K562 (cell line): Measurements from ENCODE around the gene IPP. TPM values are rescaled to one million over a fixed set of nuclear protein-coding genes. Genes with fewer than 3 reads are reported as not detected.

ENCODE experiments used
- ATAC-seq: fragments of 200-7000 bp; cut with Tn5 transposase; 3 replicates; pipeline ENCODE4 v1.9.1; 2020; ENCODE audit warnings: moderate library complexity
- BruUV-seq: library from RNA; stranded (reverse); fragments of 400-500 nt; replicated peaks from 2 replicates; lab custom pipeline; 2021; lab: Mats Ljungman, UMichigan
- CTCF ChIA-PET: fragments of 300-600 bp; formaldehyde crosslinking; extraction: SDS; loops from one replicate; lab custom pipeline; 2021; ENCODE audit warnings: low intra/inter-chr PET ratio; lab: Yijun Ruan, JAX
- POLR2A ChIA-PET: fragments of 300-600, 350-650 bp; sonication (Branson Sonifier 250); formaldehyde crosslinking; extraction: SDS; loops from one replicate; lab custom pipeline; 2021; ENCODE audit warnings: antibody characterized with exemption, inconsistent platforms; lab: Yijun Ruan, JAX
- DNase-seq, 4 experiments: peaks; one replicate each; pipeline versions ENCODE4 v3.0.0 to v3.0.0-alpha.2; 2011 to 2018; ENCODE audit warnings: low spot score in 3 of 4, mixed read lengths in 3 of 4; ENCODE audit errors: extremely low read depth in 1 of 4
- FAIRE-seq: peaks from 2 replicates; lab custom pipeline; 2011; peaks lifted over from hg19 to GRCh38; lab: Jason Lieb, UNC
- H2AFZ ChIP-seq: 2 replicates; pipeline ENCODE4 v1.6.0; 2011; ENCODE audit warnings: low read depth, low read length, control low read depth, inconsistent platforms
- H3K27ac ChIP-seq: fragments of 200-600 bp; 3 replicates; pipeline ENCODE4 v1.8.0; 2011; ENCODE audit warnings: low read depth, mild to moderate bottlenecking, control low read depth, inconsistent platforms, low read length, moderate library complexity, mixed read lengths; ENCODE audit errors: extremely low read depth
- H3K27me3 ChIP-seq, 2 experiments: fragments of 300-600 bp in 1 of 2; 2 replicates in 1 of 2; 3 replicates in 1 of 2; pipeline versions ENCODE4 v1.6.0 to v1.8.0; 2011; ENCODE audit warnings: inconsistent platforms in 2 of 2, low read length in 2 of 2, mild to moderate bottlenecking in 1 of 2, mixed read lengths in 1 of 2, moderate library complexity in 1 of 2; ENCODE audit not compliant: control insufficient read depth in 2 of 2, insufficient read depth in 2 of 2
- H3K36me3 ChIP-seq: fragments of 300-600 bp; 3 replicates; pipeline ENCODE4 v1.8.0; 2011; ENCODE audit warnings: mild to moderate bottlenecking, low read length, inconsistent platforms; ENCODE audit not compliant: control insufficient read depth, insufficient read depth
- H3K4me1 ChIP-seq, 2 experiments: fragments of 200-600 bp in 1 of 2; replicated peaks in 1 of 2; 2 replicates in 1 of 2; 3 replicates in 1 of 2; pipeline versions ENCODE4 v1.5.1 to v1.8.0; 2011; ENCODE audit warnings: inconsistent platforms in 2 of 2, low read length in 2 of 2, mild to moderate bottlenecking in 1 of 2, mixed read lengths in 1 of 2, moderate library complexity in 1 of 2; ENCODE audit not compliant: control insufficient read depth in 2 of 2, insufficient read depth in 2 of 2
- H3K4me2 ChIP-seq: 2 replicates; pipeline ENCODE4 v1.6.1; 2011; ENCODE audit warnings: low read length, control low read depth, inconsistent platforms, mixed read lengths; ENCODE audit not compliant: insufficient read depth
- H3K4me3 ChIP-seq: fragments of 200-600 bp; sonication (generic), shearing (Covaris generic); 2 replicates; pipeline ENCODE4 v1.5.1; 2016; ENCODE audit warnings: control low read depth, inconsistent platforms
- H3K79me2 ChIP-seq: fragments of 200-600 bp; 3 replicates; pipeline ENCODE4 v1.8.0; 2011; ENCODE audit warnings: low read length, inconsistent platforms; ENCODE audit not compliant: control insufficient read depth, insufficient read depth
- H3K9ac ChIP-seq, 2 experiments: 2 replicates each; pipeline versions ENCODE4 v1.6.0 to v1.6.1; 2011; ENCODE audit warnings: low read depth in 2 of 2, low read length in 2 of 2, control low read depth in 1 of 2, inconsistent platforms in 1 of 2, mild to moderate bottlenecking in 1 of 2, mixed read lengths in 1 of 2; ENCODE audit not compliant: insufficient read depth in 1 of 2
- H3K9me1 ChIP-seq: one replicate; pipeline ENCODE4 v1.6.0; 2011; ENCODE audit warnings: inconsistent platforms, mild to moderate bottlenecking, low read length, moderate library complexity; ENCODE audit not compliant: control insufficient read depth, insufficient read depth
- H3K9me3 ChIP-seq: replicated peaks from 2 replicates; pipeline ENCODE4 v1.5.1; 2011; ENCODE audit warnings: low read depth, low read length, inconsistent platforms; ENCODE audit not compliant: control insufficient read depth, insufficient read depth
- H4K20me1 ChIP-seq: replicated peaks from 2 replicates; pipeline ENCODE4 v1.6.1; 2011; ENCODE audit warnings: low read length, inconsistent platforms, mixed read lengths; ENCODE audit not compliant: control insufficient read depth, insufficient read depth
- ATF3 ChIP-seq, 2 experiments: fragments of 450-650 bp in 1 of 2; sonication (generic) in 1 of 2; formaldehyde crosslinking in 1 of 2; IDR thresholded peaks in 1 of 2; conservative IDR thresholded peaks in 1 of 2; 2 replicates each; pipeline versions ENCODE4 v1.6.1 to v1.8.1; 2016 to 2023; ENCODE audit warnings: mild to moderate bottlenecking in 2 of 2, moderate library complexity in 2 of 2, inconsistent platforms in 1 of 2, missing genetic modification reagents in 1 of 2
- ATF7 ChIP-seq: fragments of 450-650 bp; IDR thresholded peaks from 2 replicates; pipeline ENCODE4 v1.7.1; 2014; ENCODE audit warnings: mild to moderate bottlenecking, moderate library complexity
- C11orf30 ChIP-seq: fragments of 450-650 bp; IDR thresholded peaks from 2 replicates; pipeline ENCODE4 v1.6.1; 2016; ENCODE audit warnings: low read depth, mild to moderate bottlenecking
- CEBPG ChIP-seq, 3 experiments: fragments of 200-800 bp in 1 of 3; sonication (Bioruptor generic) in 1 of 3; sonication (generic) in 1 of 3; formaldehyde crosslinking in 1 of 3; IDR thresholded peaks in 2 of 3; conservative IDR thresholded peaks in 1 of 3; 2 replicates each; pipeline versions ENCODE4 v1.6.1 to v1.8.0; 2016 to 2022; ENCODE audit warnings: missing compliant biosample characterization in 2 of 3, missing genetic modification characterization in 2 of 3, mild to moderate bottlenecking in 1 of 3, missing genetic modification reagents in 1 of 3
- ETV5 ChIP-seq: sonication (generic); formaldehyde crosslinking; IDR thresholded peaks from 2 replicates; pipeline ENCODE4 v1.4.0; 2020; ENCODE audit warnings: low read depth, mild to moderate bottlenecking, missing genetic modification reagents
- FOXJ3 ChIP-seq: sonication (generic); formaldehyde crosslinking; IDR thresholded peaks from 2 replicates; pipeline ENCODE4 v1.4.0; 2020; ENCODE audit warnings: mild to moderate bottlenecking, missing genetic modification reagents
- GTF2A2 ChIP-seq: IDR thresholded peaks from 2 replicates; pipeline ENCODE4 v1.6.1; 2016; ENCODE audit warnings: mild to moderate bottlenecking, missing genetic modification characterization, missing compliant biosample characterization
- HDGF ChIP-seq: fragments of 450-650 bp; IDR thresholded peaks from 2 replicates; pipeline ENCODE4 v1.6.1; 2016
- HIVEP1 ChIP-seq: fragments of 250-450 bp; sonication (Bioruptor Pico); IDR thresholded peaks from 2 replicates; pipeline ENCODE4 v1.4.0; 2020; ENCODE audit warnings: mild to moderate bottlenecking
- IRF9 ChIP-seq: fragments of 450-650 bp; IDR thresholded peaks from 2 replicates; pipeline ENCODE4 v1.6.1; 2016; ENCODE audit warnings: missing biosample characterization, missing genetic modification characterization
- NCOA1 ChIP-seq: fragments of 450-650 bp; IDR thresholded peaks from 2 replicates; pipeline ENCODE4 v1.6.1; 2016; ENCODE audit warnings: low read depth
- NCOA2 ChIP-seq, 2 experiments: fragments of 450-650 bp; IDR thresholded peaks; 2 replicates each; pipeline ENCODE4 v1.6.1; 2018; ENCODE audit warnings: mild to moderate bottlenecking in 2 of 2, moderate library complexity in 1 of 2; ENCODE audit not compliant: partially characterized antibody in 2 of 2
- NFE2 ChIP-seq: IDR thresholded peaks from 2 replicates; pipeline ENCODE4 v1.6.1; 2014; ENCODE audit warnings: antibody characterized with exemption, low read depth
- RFX1 ChIP-seq: fragments of 450-650 bp; IDR thresholded peaks from 2 replicates; pipeline ENCODE4 v1.6.1; 2016; ENCODE audit warnings: mild to moderate bottlenecking, moderate library complexity
- SMARCB1 ChIP-seq: IDR thresholded peaks from 2 replicates; pipeline ENCODE4 v1.6.1; 2011; ENCODE audit warnings: improper control_type of control experiment, low read depth; ENCODE audit not compliant: insufficient read length
- TARDBP ChIP-seq: fragments of 450-650 bp; IDR thresholded peaks from 2 replicates; pipeline ENCODE4 v1.6.1; 2016
- TRIM24 ChIP-seq, 2 experiments: fragments of 450-650 bp; IDR thresholded peaks; 2 replicates each; pipeline ENCODE4 v1.6.1; 2016
- ZNF589 ChIP-seq: fragments of 200-800 bp; sonication (Bioruptor generic); IDR thresholded peaks from 2 replicates; pipeline ENCODE4 v1.6.1; 2016; ENCODE audit warnings: low read depth, missing genetic modification characterization, missing compliant biosample characterization
- WGBS: fragments of 100-300 bp; shearing (Covaris generic); methylation state at CpG from one replicate; pipeline ENCODE4 v1.1.6; 2016; ENCODE audit warnings: low coverage, mixed read lengths; ENCODE audit not compliant: insufficient coverage; ENCODE audit errors: missing lambda C conversion rate; 5-methylcytosine and 5-hydroxymethylcytosine counted together
- in situ Hi-C: fragments of 300-500 bp; cut with MboI; formaldehyde crosslinking; loops from 4 replicates; pipeline ENCODE4 v1.15.0; 2018; ENCODE audit warnings: inconsistent platforms, mixed read lengths
- intact Hi-C: fragments of 100-400 bp; cut with micrococcal nuclease; formaldehyde crosslinking; loops from 2 replicates; pipeline ENCODE4 v1.14.2; 2022
- polyA plus RNA-seq, 8 experiments: library from polyadenylated mRNA; depleted of rRNA in 4 of 8; stranded (reverse) in 5 of 8; unstranded in 3 of 8; fragments of >200 nt; fragmentation: Nextera tagmentation in 2 of 8; fragmentation: Illumina TruSeq in 1 of 8; extraction: Ambion mirVana in 2 of 8; extraction: Trizol in 1 of 8; gene quantifications; 2 replicates each; pipeline versions ENCODE4 v1.2.1 to v1.2.3, GENCODE V29; 2011 to 2014; ENCODE audit warnings: inconsistent platforms in 1 of 8, missing spikeins in 1 of 8
- total RNA-seq, 7 experiments: library from RNA; depleted of rRNA in 6 of 7; stranded (reverse); fragments of >200 nt in 6 of 7; fragmentation: Illumina TruSeq in 2 of 7; extraction: Trizol in 2 of 7; gene quantifications; 2 replicates each; pipeline versions ENCODE4 v1.2.1 to v1.2.3, GENCODE V29; 2011 to 2021; ENCODE audit warnings: low replicate concordance in 1 of 7
- TF ChIP-seq, protein P1 (sequence below): fragments of 450-650 bp; IDR thresholded peaks from 2 replicates; pipeline ENCODE4 v1.6.1; 2017; ENCODE audit warnings: mild to moderate bottlenecking, moderate library complexity
- TF ChIP-seq, protein P2 (sequence below), 2 experiments: fragments of 450-650 bp; conservative IDR thresholded peaks; 2 replicates each; pipeline ENCODE4 v1.6.1; 2017; ENCODE audit warnings: mild to moderate bottlenecking in 2 of 2, moderate library complexity in 2 of 2

Gene IPP
- total and polyA plus RNA-seq, 9 of the 15 experiments (the other 6 are each of a cell fraction or from before 2014, with no cell fraction given), result 6.9 to 15.1 (median 9.7) TPM

- ChIA-PET CTCF (no interaction called here), POLR2A (no interaction called here)
- 77% methylated on average over 3 of the region's 3 CpGs for whole genome bisulfite sequencing
- no peak overlapping the region for H2AFZ ChIP-seq
- no peaks in the 10 kb centered on the region for H4K20me1 ChIP-seq
- no peak for FAIRE-seq
- no peak overlapping the region for H3K9ac ChIP-seq
- no peak overlapping the region for H3K4me2 ChIP-seq
- peaks cover 0 to 8% of the 10 kb centered on the region in 2 experiments; a peak in 2 of 5 replicates for H3K4me1 ChIP-seq
- H3K27ac ChIP-seq, result peak overlapping the region; percentile 5; the same call in 1 of the 3 replicates
- no peaks in the 10 kb centered on the region for H3K9me1 ChIP-seq
- H3K36me3 ChIP-seq, result no peaks in the 10 kb centered on the region
- no peak for DNase-seq
- H3K79me2 ChIP-seq, result no peaks in the 10 kb centered on the region
- H3K27me3 ChIP-seq, result no peaks in the 10 kb centered on the region
- no TSS peak for BruUV-seq
- intact Hi-C loops (no loop called here), in situ Hi-C loops (no loop called here)
- peak; percentile 88 for ATAC-seq
- no peak overlapping the region for H3K4me3 ChIP-seq
- H3K9me3 ChIP-seq, result no peaks in the 10 kb centered on the region
- TF ChIP-seq, protein P1, sequence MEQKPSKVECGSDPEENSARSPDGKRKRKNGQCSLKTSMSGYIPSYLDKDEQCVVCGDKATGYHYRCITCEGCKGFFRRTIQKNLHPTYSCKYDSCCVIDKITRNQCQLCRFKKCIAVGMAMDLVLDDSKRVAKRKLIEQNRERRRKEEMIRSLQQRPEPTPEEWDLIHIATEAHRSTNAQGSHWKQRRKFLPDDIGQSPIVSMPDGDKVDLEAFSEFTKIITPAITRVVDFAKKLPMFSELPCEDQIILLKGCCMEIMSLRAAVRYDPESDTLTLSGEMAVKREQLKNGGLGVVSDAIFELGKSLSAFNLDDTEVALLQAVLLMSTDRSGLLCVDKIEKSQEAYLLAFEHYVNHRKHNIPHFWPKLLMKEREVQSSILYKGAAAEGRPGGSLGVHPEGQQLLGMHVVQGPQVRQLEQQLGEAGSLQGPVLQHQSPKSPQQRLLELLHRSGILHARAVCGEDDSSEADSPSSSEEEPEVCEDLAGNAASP, result no peak
- TF ChIP-seq NCOA1, result no peak
- no peak for TF ChIP-seq TARDBP
- TF ChIP-seq, protein P2, sequence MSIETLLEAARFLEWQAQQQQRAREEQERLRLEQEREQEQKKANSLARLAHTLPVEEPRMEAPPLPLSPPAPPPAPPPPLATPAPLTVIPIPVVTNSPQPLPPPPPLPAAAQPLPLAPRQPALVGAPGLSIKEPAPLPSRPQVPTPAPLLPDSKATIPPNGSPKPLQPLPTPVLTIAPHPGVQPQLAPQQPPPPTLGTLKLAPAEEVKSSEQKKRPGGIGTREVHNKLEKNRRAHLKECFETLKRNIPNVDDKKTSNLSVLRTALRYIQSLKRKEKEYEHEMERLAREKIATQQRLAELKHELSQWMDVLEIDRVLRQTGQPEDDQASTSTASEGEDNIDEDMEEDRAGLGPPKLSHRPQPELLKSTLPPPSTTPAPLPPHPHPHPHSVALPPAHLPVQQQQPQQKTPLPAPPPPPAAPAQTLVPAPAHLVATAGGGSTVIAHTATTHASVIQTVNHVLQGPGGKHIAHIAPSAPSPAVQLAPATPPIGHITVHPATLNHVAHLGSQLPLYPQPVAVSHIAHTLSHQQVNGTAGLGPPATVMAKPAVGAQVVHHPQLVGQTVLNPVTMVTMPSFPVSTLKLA (conservative IDR thresholded peaks at IDR 0.05), result peak in 1 of 2 experiments; percentile 16; a peak in 1 of 4 replicates
- TF ChIP-seq NCOA2 (IDR thresholded peaks at IDR 0.05; ENCODE audit: partially characterized antibody in 2 of 2), result peak in 1 of 2 experiments; percentile 30
- peak; percentile 32; the same call in 1 of the 2 replicates for TF ChIP-seq C11orf30
- peak; percentile 86 for TF ChIP-seq CEBPG (CRISPR knock-in tag; IDR thresholded peaks at IDR 0.05)
- peak; percentile 93 to 97 for TF ChIP-seq CEBPG (tag; conservative IDR thresholded peaks at IDR 0.05 in 1 of 2, IDR thresholded peaks at IDR 0.05 in 1 of 2)
- TF ChIP-seq RFX1, result peak; percentile 11; the same call in 1 of the 2 replicates
- no peak for TF ChIP-seq SMARCB1
- TF ChIP-seq ZNF589 (CRISPR knock-in tag), result no peak
- peak; percentile 90 to 94; a peak in 3 of 4 replicates for TF ChIP-seq TRIM24 (IDR thresholded peaks at IDR 0.05)
- TF ChIP-seq FOXJ3 (CRISPR knock-in tag), result no peak
- TF ChIP-seq HIVEP1, result no peak
- peak; percentile 54; the same call in 1 of the 2 replicates for TF ChIP-seq IRF9 (tag)
- no peak for TF ChIP-seq ETV5 (CRISPR knock-in tag)
- TF ChIP-seq GTF2A2 (tag), result no peak
- peak; percentile 88 for TF ChIP-seq ATF3 (IDR thresholded peaks at IDR 0.05)
- no peak for TF ChIP-seq ATF3 (CRISPR knock-in tag; conservative IDR thresholded peaks at IDR 0.05)
- no peak for TF ChIP-seq HDGF
- peak; percentile 61 for TF ChIP-seq NFE2
- TF ChIP-seq ATF7, result no peak
Measured at GRCh38 chr1:45722809-45723208, 27.6 kb downstream of the IPP start.
